Endothelial cell of umbilical vein (primary cell): ENCODE data around the gene FAM90A26. TPM values are rescaled to one million over a fixed set of nuclear protein-coding genes. Genes with fewer than 3 reads are reported as not detected.
"Not testable (repeated sequence)": the region's sequence is repeated elsewhere in the genome, so short reads cannot be mapped to it uniquely, and the experiment has no call there.

Source experiments
- Bru-seq: library from RNA; stranded (reverse); fragments of 400-500 nt; gene quantifications from one replicate; lab custom pipeline; 2021; lab: Mats Ljungman, UMichigan
- BruChase-seq, 2 experiments: library from RNA; stranded (reverse); fragments of 400-500 nt; gene quantifications; one replicate each; lab custom pipeline; 2021; lab: Mats Ljungman, UMichigan
- BruUV-seq: library from RNA; stranded (reverse); fragments of 400-500 nt; replicated peaks from 2 replicates; lab custom pipeline; 2021; lab: Mats Ljungman, UMichigan
- CTCF ChIA-PET: fragments of 300-600, 350-600 bp; sonication (Branson Sonifier 250); formaldehyde crosslinking; loops from one replicate; lab custom pipeline; 2021; ENCODE audit warnings: antibody characterized with exemption, inconsistent platforms; lab: Charles Lee
- POLR2A ChIA-PET: fragments of 300-600, 350-600 bp; sonication (Branson Sonifier 250); formaldehyde crosslinking; loops from one replicate; lab custom pipeline; 2021; ENCODE audit warnings: antibody characterized with exemption, inconsistent platforms; lab: Charles Lee
- DNase-seq: peaks from one replicate; pipeline ENCODE4 v3.0.0-alpha.2; 2011; ENCODE audit warnings: low read depth, low spot score
- FAIRE-seq: peaks from 2 replicates; lab custom pipeline; 2011; peaks lifted over from hg19 to GRCh38; lab: Jason Lieb, UNC
- H2AFZ ChIP-seq: 2 replicates; pipeline ENCODE4 v1.6.0; 2012; ENCODE audit warnings: low read depth, low read length, control low read depth, inconsistent platforms
- H3K27ac ChIP-seq: 2 replicates; pipeline ENCODE4 v1.5.1; 2011; ENCODE audit warnings: low read depth, mild to moderate bottlenecking, control low read depth, low read length, moderate library complexity; ENCODE audit not compliant: insufficient read depth
- H3K27me3 ChIP-seq, 2 experiments: 2 replicates each; pipeline versions ENCODE4 v1.6.0 to v1.6.1; 2011; ENCODE audit warnings: low read length in 2 of 2, mixed read lengths in 1 of 2; ENCODE audit not compliant: control insufficient read depth in 2 of 2, insufficient read depth in 2 of 2
- H3K36me3 ChIP-seq, 2 experiments: 2 replicates in 1 of 2; 3 replicates in 1 of 2; pipeline ENCODE4 v1.5.1; 2011; ENCODE audit warnings: low read length in 2 of 2, mild to moderate bottlenecking in 1 of 2, moderate library complexity in 1 of 2; ENCODE audit not compliant: control insufficient read depth in 2 of 2, insufficient read depth in 2 of 2; ENCODE audit errors: extremely low read depth in 1 of 2
- H3K4me1 ChIP-seq: 3 replicates; pipeline ENCODE4 v1.5.1; 2011; ENCODE audit warnings: mild to moderate bottlenecking, low read length; ENCODE audit not compliant: control insufficient read depth, insufficient read depth; ENCODE audit errors: extremely low read depth
- H3K4me2 ChIP-seq: 2 replicates; pipeline ENCODE4 v1.6.1; 2011; ENCODE audit warnings: low read length, control low read depth, mixed read lengths; ENCODE audit not compliant: insufficient read depth
- H3K4me3 ChIP-seq, 3 experiments: fragments of 200-600 bp in 1 of 3; sonication (generic), shearing (Covaris generic) in 1 of 3; replicated peaks in 1 of 3; 2 replicates each; pipeline ENCODE4 v1.5.1; 2011 to 2016; ENCODE audit warnings: control low read depth in 3 of 3, low read length in 3 of 3, mild to moderate bottlenecking in 2 of 3, inconsistent platforms in 1 of 3, low read depth in 1 of 3, moderate library complexity in 1 of 3; ENCODE audit not compliant: insufficient read depth in 1 of 3
- H3K79me2 ChIP-seq: 2 replicates; pipeline ENCODE4 v1.6.0; 2012; ENCODE audit warnings: low read length, inconsistent platforms; ENCODE audit not compliant: control insufficient read depth, insufficient read depth
- H3K9ac ChIP-seq: replicated peaks from 2 replicates; pipeline ENCODE3; 2011; ENCODE audit warnings: low read length, control low read depth; ENCODE audit not compliant: insufficient read depth; ENCODE audit errors: extremely low read depth
- H3K9me1 ChIP-seq: replicated peaks from 3 replicates; pipeline ENCODE4 v1.6.0; 2011; ENCODE audit warnings: mild to moderate bottlenecking, low read length; ENCODE audit not compliant: control insufficient read depth, insufficient read depth; ENCODE audit errors: extremely low read depth
- H3K9me3 ChIP-seq: replicated peaks from 2 replicates; pipeline ENCODE4 v1.5.1; 2012; ENCODE audit warnings: low read length, inconsistent platforms; ENCODE audit not compliant: control insufficient read depth, insufficient read depth
- H4K20me1 ChIP-seq: replicated peaks from 2 replicates; pipeline ENCODE3; 2011; ENCODE audit warnings: mild to moderate bottlenecking, low read length; ENCODE audit not compliant: control insufficient read depth, insufficient read depth; ENCODE audit errors: extremely low read depth
- dilution Hi-C: fragments of 300-500 bp; cut with MboI; formaldehyde crosslinking; loops from one replicate; pipeline ENCODE4 v1.15.0; 2019; ENCODE audit warnings: low sequenced_read_pairs; ENCODE audit not compliant: extremely low pct_ligation_motif_present
- intact Hi-C: fragments of 100-400 bp; cut with micrococcal nuclease; formaldehyde crosslinking; loops from one replicate; pipeline ENCODE4 v1.10.0; 2022
- long read RNA-seq: library from polyadenylated mRNA; stranded (forward); transcript quantifications from one replicate; pipeline ENCODE4 v2.0.0, GENCODE V29; 2021
- polyA minus RNA-seq, 3 experiments: library from RNA; depleted of rRNA, polyadenylated mRNA; stranded (reverse); fragments of >200 nt; gene quantifications; 1 replicate in 1 of 3; 2 replicates in 2 of 3; pipeline ENCODE4 v1.2.3, GENCODE V29; 2011
- polyA plus RNA-seq, 4 experiments: library from polyadenylated mRNA; depleted of rRNA in 3 of 4; stranded (reverse) in 3 of 4; unstranded in 1 of 4; fragments of >200 nt; gene quantifications; 2 replicates each; pipeline versions ENCODE4 v1.2.1 to v1.2.3, GENCODE V29; 2011 to 2012; ENCODE audit warnings: missing spikeins in 1 of 4
- total RNA-seq: library from RNA; stranded (reverse); gene quantifications from 2 replicates; pipeline ENCODE4 v1.2.3, GENCODE V29; 2021

FAM90A26 gene, protein sequence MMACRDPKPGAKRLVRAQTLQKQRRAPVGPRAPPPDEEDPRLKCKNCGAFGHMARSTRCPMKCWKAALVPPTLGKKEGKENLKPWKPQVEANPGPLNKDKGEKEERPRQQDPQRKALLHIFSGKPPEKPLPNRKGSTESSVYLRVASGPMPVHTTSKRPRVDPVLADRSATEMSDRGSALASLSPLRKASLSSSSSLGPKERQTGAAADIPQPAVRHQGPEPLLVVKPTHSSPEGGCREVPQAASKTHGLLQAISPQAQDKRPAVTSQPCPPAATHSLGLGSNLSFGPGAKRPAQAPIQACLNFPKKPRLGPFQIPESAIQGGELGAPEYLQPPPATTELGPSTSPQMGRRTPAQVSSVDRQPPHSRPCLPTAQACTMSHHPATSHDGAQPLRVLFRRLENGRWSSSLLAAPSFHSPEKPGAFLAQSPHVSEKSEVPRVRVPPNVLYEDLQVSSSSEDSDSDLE
- total RNA-seq (not detected in 2 replicates), polyA plus RNA-seq (not detected in 2 replicates), polyA minus RNA-seq (not detected in 2 replicates), Bru-seq, nascent RNA (not detected), BruChase-seq, experiment 1, labeled RNA remaining after a 6-hour chase (not detected), BruChase-seq, experiment 2, labeled RNA remaining after a 2-hour chase (not detected)
- polyA plus RNA-seq (2011; cell fraction: cytosol; rRNA removed) = not detected in 2 replicates
- polyA plus RNA-seq (2011; cell fraction: nucleus; rRNA removed) = not detected in 2 replicates
- not detected in 2 replicates for polyA plus RNA-seq (2012)
- not detected for polyA minus RNA-seq (2011; cell fraction: cytosol; rRNA and poly(A)+ RNA removed)
- not detected in 2 replicates for polyA minus RNA-seq (2011; cell fraction: nucleus; rRNA and poly(A)+ RNA removed)
- long read RNA-seq = 0 reads

- CTCF ChIA-PET, dilution Hi-C loops, H3K9me1 ChIP-seq, H3K27ac ChIP-seq, H3K4me3 ChIP-seq, H3K4me1 ChIP-seq, H4K20me1 ChIP-seq, DNase-seq, H3K9me3 ChIP-seq, H3K27me3 ChIP-seq, BruUV-seq, POLR2A ChIA-PET, H3K4me2 ChIP-seq, H3K9ac ChIP-seq, FAIRE-seq, H3K79me2 ChIP-seq, H2AFZ ChIP-seq, H3K36me3 ChIP-seq: not testable (repeated sequence)
- intact Hi-C loops = loop anchor here (10.0 kb wide), 1 partner anchor 495 kb away; no protein-coding TSS in a partner anchor
These were observed at the start of gene FAM90A26 for GRCh38 chr4:9169791-9170459. Gene FAM90A26 (plus strand): TSS chr4:9170409. CDS start chr4:9173173, 2,764 bp downstream.

GRCh38 chr4:9122711-9123110 is 47.5 kb upstream of the FAM90A26 start:
- H3K9me1 ChIP-seq, H3K27me3 ChIP-seq, H3K4me2 ChIP-seq, DNase-seq, H3K4me1 ChIP-seq, H3K27ac ChIP-seq, dilution Hi-C loops, H4K20me1 ChIP-seq, FAIRE-seq, H3K9ac ChIP-seq, H3K36me3 ChIP-seq, POLR2A ChIA-PET, H3K4me3 ChIP-seq, H2AFZ ChIP-seq, H3K79me2 ChIP-seq, BruUV-seq, H3K9me3 ChIP-seq: not testable (repeated sequence)
- intact Hi-C loops = loop anchor here (5.0 kb wide), 1 partner anchor 160 kb away; no protein-coding TSS in a partner anchor
- CTCF ChIA-PET = interaction anchor here (1.0 kb wide), 1 partner anchor 122 kb away, joined by 5 read pairs; no protein-coding TSS in a partner anchor
